OCI-LY1 (cell line): ENCODE results near the gene JMJD4.

Source experiments
- H2AFZ ChIP-seq: fragments of 200-600 bp; sonication (generic), shearing (Covaris generic); 2 replicates; pipeline ENCODE4 v1.6.0; 2014; ENCODE audit warnings: antibody characterized with exemption, mild to moderate bottlenecking, low read length
- H3F3A ChIP-seq: fragments of 200-600 bp; sonication (generic), shearing (Covaris generic); 2 replicates; pipeline ENCODE4 v1.6.0; 2014; ENCODE audit warnings: mild to moderate bottlenecking, antibody characterized with exemption, low read length, moderate library complexity; ENCODE audit not compliant: insufficient read depth
- H3K27ac ChIP-seq: fragments of 200-600 bp; sonication (generic); 2 replicates; pipeline ENCODE4 v1.5.1; 2014; ENCODE audit warnings: low read length, mixed run types, mild to moderate bottlenecking, low read depth; ENCODE audit not compliant: poor library complexity, severe bottlenecking
- H3K27me3 ChIP-seq: fragments of 200-600 bp; sonication (generic); 2 replicates; pipeline ENCODE4 v1.6.0; 2014; ENCODE audit warnings: antibody characterized with exemption, mild to moderate bottlenecking, low read length, moderate library complexity; ENCODE audit not compliant: insufficient read depth
- H3K36me3 ChIP-seq: fragments of 200-600 bp; sonication (generic); 2 replicates; pipeline ENCODE4 v1.6.1; 2014; ENCODE audit warnings: mild to moderate bottlenecking, antibody characterized with exemption, low read length, moderate library complexity, mixed read lengths; ENCODE audit not compliant: insufficient read depth
- H3K4me1 ChIP-seq: fragments of 200-600 bp; sonication (generic); 2 replicates; pipeline ENCODE4 v1.5.1; 2014; ENCODE audit warnings: mild to moderate bottlenecking, low read length, moderate library complexity; ENCODE audit not compliant: insufficient read depth, severe bottlenecking
- H3K4me2 ChIP-seq: fragments of 200-600 bp; sonication (generic), shearing (Covaris generic); 2 replicates; pipeline ENCODE4 v1.6.1; 2014; ENCODE audit warnings: low read length
- H3K4me3 ChIP-seq: fragments of 200-600 bp; sonication (generic); 2 replicates; pipeline ENCODE4 v1.5.1; 2014; ENCODE audit warnings: low read length, low read depth, mild to moderate bottlenecking, mixed read lengths; ENCODE audit not compliant: poor library complexity, severe bottlenecking
- H3K79me2 ChIP-seq: fragments of 200-600 bp; shearing (Covaris generic); 2 replicates; pipeline ENCODE4 v1.6.1; 2016; ENCODE audit warnings: mixed run types, low read length, mixed read lengths; ENCODE audit not compliant: insufficient read depth
- H3K9ac ChIP-seq: fragments of 200-600 bp; sonication (generic), shearing (Covaris generic); 2 replicates; pipeline ENCODE4 v1.6.1; 2014; ENCODE audit warnings: mild to moderate bottlenecking, low read length, mixed read lengths
- H3K9me2 ChIP-seq: fragments of 200-600 bp; sonication (generic), shearing (Covaris generic); 2 replicates; pipeline ENCODE4 v1.6.1; 2014; ENCODE audit warnings: low read depth, mild to moderate bottlenecking, low read length, mixed read lengths
- H3K9me3 ChIP-seq: fragments of 200-600 bp; shearing (Covaris generic); 2 replicates; pipeline ENCODE4 v1.6.1; 2014; ENCODE audit warnings: low read length, mixed read lengths
- H4K20me1 ChIP-seq: fragments of 200-600 bp; sonication (generic), shearing (Covaris generic); 2 replicates; pipeline ENCODE4 v1.6.0; 2016; ENCODE audit warnings: mild to moderate bottlenecking, low read length; ENCODE audit not compliant: insufficient read depth
- EZH2 ChIP-seq: fragments of 200-600 bp; sonication (generic), shearing (Covaris generic); IDR thresholded peaks from 2 replicates; pipeline ENCODE4 v1.8.0; 2017; ENCODE audit warnings: borderline replicate concordance, mixed run types, mild to moderate bottlenecking, antibody characterized with exemption, low read length, moderate library complexity, mixed read lengths
- TF ChIP-seq, protein P1 (sequence below): fragments of 200-600 bp; sonication (generic), shearing (Covaris generic); IDR thresholded peaks from 2 replicates; pipeline ENCODE4 v1.5.1; 2017; ENCODE audit warnings: mild to moderate bottlenecking, antibody characterized with exemption, low read length, moderate library complexity, mixed read lengths

Gene JMJD4

GRCh38 chr1:227745568-227746265 is 10.6 kb upstream of the JMJD4 start:
- Histone ChIP-seq H4K20me1 (no peaks in the 10 kb centered on the region), H3K79me2 (0 out of 2 replicates have a peak, but pooled peaks cover 4% of the 10 kb centered on the region), H3K27ac (no peak overlapping the region), H3K27me3 (no peaks in the 10 kb centered on the region), H3K9me3 (no peaks in the 10 kb centered on the region), H3K4me3 (no peak overlapping the region), H3K9ac (no peak overlapping the region; the same call in 1 of the 2 replicates), H3K9me2 (no peaks in the 10 kb centered on the region), H3K4me2 (no peak overlapping the region), H3K4me1 (peaks cover 16% of the 10 kb centered on the region), H3K36me3 (peaks cover 14% of the 10 kb centered on the region; the same call in 1 of the 2 replicates), H3F3A (no peaks in the 10 kb centered on the region), H2AFZ (no peak overlapping the region)
- no peak for TF ChIP-seq EZH2

- Histone ChIP-seq H3K9me2 (no peaks in the 10 kb centered on the region), H3K4me2 (no peak overlapping the region), H3K27ac (peak overlapping the region; percentile 42), H3K4me1 (peaks cover 23% of the 10 kb centered on the region), H3K79me2 (0 out of 2 replicates have a peak, but pooled peaks cover 4% of the 10 kb centered on the region), H3K27me3 (no peaks in the 10 kb centered on the region), H3F3A (no peaks in the 10 kb centered on the region), H4K20me1 (no peaks in the 10 kb centered on the region), H3K4me3 (no peak overlapping the region), H3K9me3 (no peaks in the 10 kb centered on the region), H3K9ac (no peak overlapping the region; the same call in 1 of the 2 replicates), H3K36me3 (peaks cover 11% of the 10 kb centered on the region; the same call in 1 of the 2 replicates), H2AFZ (no peak overlapping the region)
- TF ChIP-seq EZH2: no peak
- TF ChIP-seq, protein P1, sequence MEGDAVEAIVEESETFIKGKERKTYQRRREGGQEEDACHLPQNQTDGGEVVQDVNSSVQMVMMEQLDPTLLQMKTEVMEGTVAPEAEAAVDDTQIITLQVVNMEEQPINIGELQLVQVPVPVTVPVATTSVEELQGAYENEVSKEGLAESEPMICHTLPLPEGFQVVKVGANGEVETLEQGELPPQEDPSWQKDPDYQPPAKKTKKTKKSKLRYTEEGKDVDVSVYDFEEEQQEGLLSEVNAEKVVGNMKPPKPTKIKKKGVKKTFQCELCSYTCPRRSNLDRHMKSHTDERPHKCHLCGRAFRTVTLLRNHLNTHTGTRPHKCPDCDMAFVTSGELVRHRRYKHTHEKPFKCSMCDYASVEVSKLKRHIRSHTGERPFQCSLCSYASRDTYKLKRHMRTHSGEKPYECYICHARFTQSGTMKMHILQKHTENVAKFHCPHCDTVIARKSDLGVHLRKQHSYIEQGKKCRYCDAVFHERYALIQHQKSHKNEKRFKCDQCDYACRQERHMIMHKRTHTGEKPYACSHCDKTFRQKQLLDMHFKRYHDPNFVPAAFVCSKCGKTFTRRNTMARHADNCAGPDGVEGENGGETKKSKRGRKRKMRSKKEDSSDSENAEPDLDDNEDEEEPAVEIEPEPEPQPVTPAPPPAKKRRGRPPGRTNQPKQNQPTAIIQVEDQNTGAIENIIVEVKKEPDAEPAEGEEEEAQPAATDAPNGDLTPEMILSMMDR: no peak
Measured at GRCh38 chr1:227744668-227745067, 9.6 kb upstream of the JMJD4 start.

GRCh38 chr1:227742738-227743715 is 7.9 kb upstream of the JMJD4 start:
- H3K4me3 ChIP-seq: no peak overlapping the region
- H3K4me2 ChIP-seq: no peak overlapping the region
- H3K27ac ChIP-seq: no peak overlapping the region
- TF ChIP-seq, protein P1: no peak
- TF ChIP-seq EZH2: no peak
- H3K36me3 ChIP-seq: peaks cover 7% of the 10 kb centered on the region; the same call in 1 of the 2 replicates
- peaks cover 37% of the 10 kb centered on the region for H3K4me1 ChIP-seq
- no peaks in the 10 kb centered on the region for H3K9me3 ChIP-seq
- H3K79me2 ChIP-seq: peaks cover 8% of the 10 kb centered on the region; the same call in 1 of the 2 replicates
- no peaks in the 10 kb centered on the region for H3K9me2 ChIP-seq
- no peaks in the 10 kb centered on the region for H4K20me1 ChIP-seq
- H2AFZ ChIP-seq: no peak overlapping the region
- H3F3A ChIP-seq: no peaks in the 10 kb centered on the region
- no peak overlapping the region for H3K9ac ChIP-seq
- H3K27me3 ChIP-seq: no peaks in the 10 kb centered on the region
